ENCODE measurements around the gene HSD3B7.
"Not testable (repeated sequence)": the region's sequence is repeated elsewhere in the genome, so short reads cannot be mapped to it uniquely, and the experiment has no call there.

Gene HSD3B7

DNA sequence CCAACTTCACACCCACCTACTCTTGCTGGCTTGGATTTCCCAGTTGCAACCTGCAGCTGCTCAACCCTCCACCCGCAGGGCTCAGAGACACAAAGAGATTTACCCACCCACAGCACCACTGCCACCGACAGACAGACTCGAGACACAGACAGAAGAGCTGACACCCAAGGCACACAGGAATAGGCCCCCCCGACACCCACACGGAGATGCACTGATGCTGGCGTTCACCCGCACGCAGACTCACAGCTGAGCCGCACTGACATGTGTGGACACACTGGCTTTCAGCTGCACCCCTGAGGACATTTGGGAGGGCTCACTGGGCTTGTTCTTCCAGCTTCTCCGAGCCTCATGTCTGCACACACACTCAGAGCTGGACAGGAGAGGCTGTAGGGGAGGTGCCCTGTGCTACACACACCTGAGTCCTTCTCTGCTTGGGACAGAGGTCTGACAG lies 17.3 kb downstream of the HSD3B7 start:
- DNase-seq = no peak

DNA sequence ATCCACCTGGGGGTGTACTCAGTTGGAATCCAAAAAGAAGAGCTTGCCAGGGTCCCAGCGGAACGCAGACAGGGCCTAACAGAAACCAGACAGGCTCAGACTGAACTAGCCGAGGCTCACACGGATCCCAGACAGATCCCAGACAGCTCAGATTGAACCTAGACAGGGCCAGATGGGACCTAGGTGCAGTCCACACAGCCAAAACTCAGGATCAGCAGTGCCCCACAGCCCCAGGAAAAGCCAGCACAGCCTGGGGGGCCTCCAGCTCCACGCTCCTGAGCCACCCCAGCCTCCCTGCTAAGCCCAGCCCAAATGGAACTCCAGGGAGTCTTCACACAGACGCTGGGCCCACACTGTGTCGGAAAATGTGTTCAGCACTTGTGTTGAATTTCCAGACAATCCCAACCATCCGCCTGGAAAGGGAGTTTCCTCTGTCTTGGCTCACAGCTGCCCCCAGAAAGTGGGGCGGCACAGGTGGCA lies 17.9 kb downstream of the HSD3B7 start:
- DNase-seq = no peak

DNA sequence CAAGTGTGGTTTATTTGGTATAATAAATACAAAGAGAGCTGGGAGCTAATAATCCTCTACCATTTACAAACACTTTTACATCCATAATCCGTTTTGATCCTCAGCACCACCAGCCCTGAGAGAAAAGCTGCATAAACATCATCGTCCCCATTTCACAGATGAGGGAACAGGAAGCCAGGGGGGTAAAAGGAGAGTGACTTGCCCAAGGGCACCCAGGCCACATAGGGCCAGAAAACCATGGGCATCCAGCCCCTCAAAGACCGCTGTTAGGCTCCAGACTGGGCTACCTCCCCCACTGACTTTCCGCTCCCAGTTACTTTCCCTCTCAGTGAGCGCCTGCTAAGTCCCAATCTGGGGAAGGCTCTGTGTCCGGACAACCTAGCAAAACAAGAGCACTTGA lies 18.7 kb downstream of the HSD3B7 start:
- DNase-seq = no peak

DNA sequence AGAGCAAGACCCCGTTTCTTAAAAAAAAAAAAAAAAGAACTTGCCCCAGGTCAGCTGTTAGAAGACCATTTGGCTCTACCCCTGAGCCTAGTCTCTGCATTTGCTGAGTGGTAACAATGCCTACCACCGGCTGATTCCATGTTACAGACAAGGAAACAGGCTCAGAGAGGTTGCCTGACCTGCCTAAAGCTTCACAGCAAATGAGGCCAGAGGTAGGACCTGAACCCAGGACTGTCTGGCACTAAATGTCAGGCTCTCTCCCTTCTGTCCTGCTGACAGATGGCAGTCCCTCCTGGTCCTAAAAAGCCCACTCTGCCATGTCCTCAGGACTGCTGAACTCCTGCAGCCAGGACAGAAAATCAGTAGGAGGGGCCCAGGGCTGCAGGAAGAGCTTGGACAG lies 19.7 kb downstream of the HSD3B7 start:
- no peak for DNase-seq

DNA sequence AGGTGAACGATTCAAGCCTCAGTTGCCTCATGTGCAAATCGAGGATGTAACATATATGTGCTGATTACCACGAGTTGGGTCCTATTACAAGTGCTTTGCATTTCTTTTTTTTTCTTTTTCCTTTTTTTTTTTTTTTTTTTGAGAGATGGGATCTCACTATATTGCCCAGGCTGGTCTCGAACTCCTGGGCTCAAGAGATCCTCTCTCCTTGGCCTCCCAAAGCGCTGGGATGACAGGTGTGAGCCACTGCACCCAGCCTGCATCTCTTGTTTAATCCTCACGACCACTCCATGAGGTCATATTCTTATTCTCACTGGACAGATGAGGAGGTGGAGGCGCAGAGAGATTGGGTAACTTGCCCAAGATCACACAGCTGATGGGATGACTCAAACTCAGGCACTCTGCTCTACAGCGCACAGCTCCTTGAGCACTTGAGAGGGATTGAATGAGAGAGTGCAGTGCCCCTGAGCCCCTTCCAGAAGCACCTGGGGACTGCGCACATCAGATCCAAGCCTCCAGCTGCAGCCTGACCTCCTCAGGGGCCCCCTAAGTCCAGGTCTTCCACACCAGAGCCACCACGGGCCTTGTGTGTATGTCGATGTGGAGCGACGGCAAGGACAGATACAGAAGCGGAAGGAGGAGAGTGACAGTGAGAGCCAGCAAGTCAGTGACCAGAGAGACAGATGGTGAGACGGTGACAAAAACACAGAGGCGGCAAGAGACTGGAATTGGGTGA lies 20.5 kb downstream of the HSD3B7 start:
- no peak for DNase-seq

DNA sequence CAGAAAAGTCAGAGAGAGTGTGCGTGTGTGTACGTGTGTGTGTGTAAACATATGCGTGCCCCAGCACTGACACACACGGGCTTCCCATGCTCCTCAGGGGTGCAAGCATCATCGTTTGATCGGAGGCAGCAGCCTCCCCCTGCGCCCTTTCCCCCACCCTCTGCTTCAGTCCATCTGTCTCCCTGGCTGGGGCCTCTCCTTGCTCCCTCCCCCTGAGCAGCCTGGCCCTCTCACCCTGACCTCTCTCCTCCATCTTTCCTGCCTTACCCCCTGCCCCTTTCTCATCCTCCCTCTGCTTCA lies 21.0 kb downstream of the HSD3B7 start:
- DNase-seq = no peak

DNA sequence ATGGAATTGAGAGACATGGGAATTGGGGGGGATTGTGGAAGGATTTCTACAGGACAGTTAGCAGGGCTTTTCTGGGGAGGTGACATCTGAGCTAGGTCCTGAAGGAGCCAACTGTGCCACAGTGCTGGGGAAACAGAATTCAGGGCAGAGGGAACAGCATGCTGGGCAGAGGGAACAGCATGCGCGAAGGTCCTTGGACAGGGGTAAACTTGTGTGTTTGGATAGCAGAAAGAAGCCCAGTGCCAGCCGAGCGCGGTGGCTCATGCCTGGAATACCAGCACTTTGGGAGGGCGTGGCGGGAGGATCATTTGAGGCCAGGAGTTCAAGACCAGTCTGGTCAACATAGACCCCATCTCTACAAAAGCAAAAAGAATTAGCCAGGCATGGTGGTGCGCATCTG lies 21.6 kb downstream of the HSD3B7 start:
- no peak for DNase-seq

DNA sequence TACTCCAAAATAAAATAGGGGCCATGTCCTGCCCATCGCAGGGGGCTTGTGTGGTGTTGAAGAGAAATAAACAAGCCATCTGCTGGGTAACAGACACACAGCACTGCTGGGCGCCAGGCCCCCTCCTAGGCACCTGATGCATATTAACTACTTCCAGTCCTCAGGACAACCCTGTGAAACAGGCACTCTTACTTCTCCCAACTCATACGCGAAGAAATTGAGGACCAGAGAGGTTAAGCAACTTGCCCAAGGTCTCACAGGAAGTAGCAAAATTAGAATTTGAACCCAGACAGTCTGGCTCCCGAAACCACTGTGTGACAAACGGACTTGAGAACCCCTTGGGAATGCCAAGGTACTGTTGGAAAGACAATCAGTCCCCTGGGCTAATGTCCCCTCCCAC lies 22.7 kb downstream of the HSD3B7 start:
- no peak for DNase-seq

DNA sequence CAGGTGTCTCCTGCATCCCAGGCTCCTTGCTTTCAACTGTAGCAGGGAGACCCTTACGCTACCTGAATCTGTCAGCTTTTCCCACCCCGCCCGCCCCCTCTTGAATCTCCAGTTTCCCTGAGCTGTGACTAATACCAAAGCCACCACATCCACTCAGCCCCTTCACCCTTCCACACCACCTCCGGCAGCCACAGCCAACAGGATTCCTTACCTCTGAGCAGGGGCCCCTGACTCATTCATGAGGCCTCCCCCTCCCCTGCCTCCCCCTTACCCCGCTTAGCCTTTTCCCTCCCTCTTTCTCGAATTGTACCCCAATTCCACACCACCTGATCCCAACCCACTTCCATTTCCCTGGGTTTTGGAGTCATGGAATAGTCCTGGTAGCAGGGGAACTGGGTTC lies 23.1 kb downstream of the HSD3B7 start:
- DNase-seq = no peak

DNA sequence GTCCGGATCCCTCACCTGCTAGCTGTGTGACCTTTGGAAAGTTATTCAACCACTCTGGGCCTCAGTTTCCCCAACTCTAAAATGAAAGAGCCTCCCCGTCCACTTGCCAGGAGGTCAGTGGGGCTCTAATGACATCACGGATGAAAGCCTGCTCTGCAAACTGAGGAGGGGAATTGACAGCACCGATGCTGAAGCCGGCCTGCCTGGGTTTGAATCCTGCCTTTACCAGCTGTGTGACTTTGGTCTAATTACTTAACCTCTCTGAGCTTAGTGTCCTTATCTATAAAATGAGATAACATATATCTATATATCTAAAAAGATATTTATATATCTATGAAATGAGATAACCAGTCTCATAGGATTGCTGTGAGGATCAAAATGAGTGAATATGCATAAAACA lies 23.5 kb downstream of the HSD3B7 start:
- DNase-seq = no peak

DNA sequence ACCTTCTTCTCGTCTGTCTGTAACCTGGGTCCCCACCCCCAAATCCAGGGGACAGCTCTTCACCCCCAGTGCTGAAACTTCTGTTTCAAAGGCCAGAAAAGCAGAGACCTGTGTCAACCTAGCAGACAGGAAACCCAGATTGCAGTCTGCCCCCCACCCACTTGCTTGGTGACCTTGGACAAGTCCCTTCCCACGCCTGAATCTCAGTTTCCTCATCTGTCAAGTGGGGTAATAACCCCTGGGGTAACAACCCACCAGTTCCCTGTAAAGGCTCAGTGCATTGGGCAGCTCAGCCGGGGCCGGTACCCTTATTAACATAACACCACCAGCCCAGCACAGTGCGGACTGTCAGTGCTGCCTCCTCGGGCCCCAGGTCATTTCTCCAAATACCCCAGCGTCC lies 24.1 kb downstream of the HSD3B7 start:
- DNase-seq = no peak

DNA sequence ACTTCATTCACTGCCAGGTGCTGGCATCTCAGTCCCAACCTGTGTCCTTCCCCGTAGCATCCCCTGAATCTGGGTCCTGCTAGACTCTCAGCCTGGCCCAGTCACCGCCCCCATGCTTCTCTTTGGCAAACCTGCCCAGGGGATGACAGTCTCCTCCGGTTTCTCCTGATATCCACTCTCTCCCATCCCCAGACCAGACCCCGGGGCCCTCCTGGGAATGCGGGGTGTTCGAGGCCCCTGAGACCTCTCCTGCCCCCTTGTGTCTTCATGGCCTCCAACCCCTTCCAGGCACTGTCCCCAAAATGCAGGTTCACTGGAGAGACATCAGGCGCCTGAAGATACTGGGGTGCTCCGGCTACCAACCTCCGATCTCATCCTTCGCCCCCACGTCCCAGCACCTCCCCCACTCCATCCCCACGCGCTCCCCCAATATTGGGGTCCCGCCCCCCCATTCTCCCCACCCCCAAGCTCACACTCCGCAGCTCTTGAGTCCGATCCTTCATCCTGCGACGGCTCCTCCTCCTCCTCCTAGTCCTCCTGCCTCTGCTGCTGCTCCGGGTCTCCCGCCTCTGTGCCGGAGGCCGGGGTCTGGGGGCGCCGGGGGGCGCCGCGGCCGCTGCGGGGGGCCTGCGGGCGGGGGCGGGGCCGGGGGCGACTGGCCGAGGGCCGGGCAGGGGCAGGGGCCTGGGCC lies 25.0 kb downstream of the HSD3B7 start:
- no peak for DNase-seq

DNA sequence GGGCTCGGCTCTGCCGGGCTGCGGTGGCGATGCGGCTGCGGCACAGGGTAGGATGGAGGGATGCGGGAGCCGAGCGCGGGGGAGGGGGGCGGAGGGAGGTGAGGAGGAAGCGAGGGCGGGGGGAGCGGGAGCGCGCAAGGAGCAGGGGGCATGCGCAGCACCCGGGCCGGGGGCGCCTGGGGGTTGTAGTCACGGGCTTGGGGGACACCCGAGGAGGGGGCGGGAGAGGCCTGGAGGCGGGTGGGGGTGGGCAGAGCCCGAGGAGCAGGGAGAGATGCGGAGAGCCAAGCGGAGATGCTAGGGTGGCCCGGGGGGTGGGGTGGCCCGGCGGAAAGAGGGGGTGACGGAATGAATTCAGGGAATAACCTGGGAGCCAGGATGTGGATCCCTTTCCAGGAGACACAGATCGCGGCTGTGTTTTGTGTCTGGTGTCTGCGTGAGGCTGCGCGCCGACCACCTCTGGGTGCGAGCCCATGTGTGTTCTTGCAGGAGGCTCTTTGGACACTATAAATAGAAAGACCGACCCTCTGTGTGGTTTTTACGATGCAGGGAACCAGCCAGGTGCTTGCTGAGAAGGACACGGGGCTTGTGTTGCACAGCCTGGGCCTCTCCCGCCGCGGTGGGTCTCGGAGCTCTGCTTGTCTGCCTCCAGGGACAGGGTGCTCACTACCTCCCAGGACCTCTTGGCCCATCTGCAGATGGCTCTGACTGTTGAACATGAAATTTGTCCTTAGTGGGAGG lies 25.7 kb downstream of the HSD3B7 start, which contains the start of gene STX1B:
TSS of gene STX1B (minus strand) at position 54 of the 741 bp plus-strand sequence. CDS start 242 bp downstream, outside the sequence.
- DNase-seq = peak in 3 of 4 experiments; percentile 31 to 75 (median 41)

DNA sequence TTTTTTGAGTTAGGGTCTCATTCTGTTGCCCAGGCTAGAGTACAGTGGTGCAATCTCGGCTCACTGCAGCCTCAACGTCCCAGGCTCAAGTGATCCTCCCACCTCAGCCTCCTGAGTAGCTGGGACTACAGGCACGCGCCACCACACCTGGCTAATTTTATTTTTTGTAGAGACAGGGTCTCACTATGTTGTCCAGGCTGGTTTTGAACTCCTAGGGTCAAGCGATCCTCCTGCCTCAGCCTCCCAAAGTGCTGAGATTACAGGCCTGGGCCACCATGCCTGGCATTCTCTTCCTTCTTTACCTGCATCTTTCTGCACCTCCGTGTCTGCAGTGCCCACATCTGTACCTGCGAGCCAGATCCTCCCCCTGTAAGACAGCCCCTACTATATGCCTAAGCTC lies 26.8 kb downstream of the HSD3B7 start:
- not testable (repeated sequence) for DNase-seq

DNA sequence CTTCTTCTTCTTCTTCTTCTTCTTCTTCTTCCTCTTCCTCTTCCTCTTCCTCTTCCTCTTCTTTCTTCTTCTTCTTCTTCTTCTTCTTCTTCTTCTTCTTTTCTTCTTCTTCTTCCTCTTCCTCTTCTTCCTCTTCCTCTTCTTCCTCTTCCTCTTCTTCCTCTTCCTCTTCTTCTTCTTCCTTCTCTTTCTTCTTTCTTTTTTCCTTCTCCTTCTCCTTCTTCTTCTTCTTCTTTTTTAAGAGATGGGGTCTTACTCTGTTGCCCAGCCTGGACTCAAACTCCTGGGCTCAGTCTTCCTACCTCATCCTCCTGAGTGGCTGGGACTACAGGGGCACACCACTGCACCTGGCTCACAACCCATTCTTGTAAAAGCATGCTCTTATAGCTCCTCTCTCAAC lies 28.3 kb downstream of the HSD3B7 start:
- not testable (repeated sequence) for DNase-seq

DNA sequence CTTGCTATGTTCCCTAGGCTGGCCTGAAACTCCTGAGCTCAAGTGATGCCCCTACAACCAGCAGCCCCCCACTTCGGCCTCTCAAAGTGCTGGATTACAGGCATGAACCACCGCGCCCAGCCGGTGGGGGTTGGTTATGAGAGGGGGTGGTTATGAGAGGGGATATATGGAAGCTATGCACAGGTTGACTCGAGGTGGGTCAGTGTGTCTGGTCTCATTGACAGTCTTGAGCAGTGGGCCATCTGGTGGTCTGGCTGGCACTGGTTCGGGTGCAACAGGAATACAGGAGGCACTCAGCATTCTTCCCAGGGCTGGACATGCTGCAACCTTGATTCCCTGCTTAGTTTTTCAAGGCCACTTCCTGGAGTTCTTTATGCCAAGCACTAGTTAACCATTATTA lies 31.0 kb downstream of the HSD3B7 start:
- DNase-seq = no peak

DNA sequence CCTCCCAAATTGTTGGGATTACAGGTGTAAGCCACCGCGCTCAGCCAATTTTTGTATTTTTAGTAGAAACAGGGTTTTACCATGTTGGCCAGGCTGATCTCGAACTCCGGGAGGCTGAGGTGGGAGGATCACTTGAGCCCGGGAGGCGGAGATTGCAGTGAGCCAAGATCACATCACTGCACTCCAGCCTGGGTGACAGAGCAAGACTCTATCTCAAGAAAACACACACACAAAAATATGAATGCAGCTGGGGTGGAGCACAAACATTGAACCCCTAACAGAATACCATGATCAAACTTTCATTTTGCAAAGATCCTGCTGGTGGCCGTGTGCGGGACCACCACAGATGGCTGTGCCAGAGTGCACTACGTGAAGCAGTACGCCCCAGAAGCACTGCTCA lies 32.7 kb downstream of the HSD3B7 start:
- DNase-seq = not testable (repeated sequence)

DNA sequence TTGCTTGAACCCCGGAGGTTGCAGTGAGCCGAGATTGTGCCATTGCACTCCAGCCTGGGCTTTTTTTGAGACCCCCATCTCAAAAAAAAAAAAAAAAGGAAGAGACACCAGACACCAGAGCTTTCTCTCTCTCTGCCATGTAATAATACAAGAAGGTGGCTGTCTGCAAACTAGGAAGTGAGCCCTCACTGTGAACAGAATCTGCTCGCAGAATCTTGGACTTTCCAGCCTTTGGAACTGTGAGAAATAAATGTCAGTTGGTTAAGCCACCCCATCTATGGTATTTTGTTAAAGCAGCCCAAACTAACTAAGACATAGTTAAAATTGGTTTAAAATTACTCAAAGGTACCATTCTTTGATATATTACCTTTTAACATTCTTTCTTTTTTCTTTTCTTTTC lies 35.5 kb downstream of the HSD3B7 start:
- DNase-seq = no peak

DNA sequence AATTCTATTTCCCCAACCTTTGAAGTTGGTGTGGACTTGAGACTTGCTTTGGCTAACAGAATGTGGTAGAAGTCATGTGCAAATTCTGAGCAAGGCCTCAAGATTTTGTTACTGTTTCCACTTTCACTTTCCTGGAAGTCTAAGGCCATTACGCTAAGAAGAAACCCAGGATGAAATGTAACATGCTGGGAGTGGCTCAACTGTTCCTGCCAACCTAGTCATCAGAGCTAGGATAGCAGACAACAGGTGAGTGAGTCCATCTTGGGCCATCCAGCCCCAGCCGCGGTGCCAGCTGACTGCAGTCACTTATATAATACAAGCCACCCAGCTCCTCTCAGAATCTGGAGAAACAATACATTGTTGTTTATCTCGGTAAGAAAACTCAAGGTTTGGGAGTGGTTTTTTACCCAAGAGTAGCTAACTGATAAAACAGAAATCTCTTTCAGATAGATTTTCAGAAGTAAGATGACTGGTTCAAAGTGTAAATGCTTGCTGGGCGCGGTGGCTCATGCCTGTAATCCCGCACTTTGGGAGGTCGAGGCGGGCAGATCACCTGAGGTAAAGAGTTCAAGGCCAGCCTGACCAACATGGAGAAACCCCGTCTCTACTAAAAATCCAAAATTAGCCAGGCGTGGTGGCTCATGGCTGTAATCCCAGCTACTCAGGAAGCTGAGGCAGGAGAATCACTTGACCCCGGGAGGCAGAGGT lies 37.7 kb downstream of the HSD3B7 start:
- no peak for DNase-seq

DNA sequence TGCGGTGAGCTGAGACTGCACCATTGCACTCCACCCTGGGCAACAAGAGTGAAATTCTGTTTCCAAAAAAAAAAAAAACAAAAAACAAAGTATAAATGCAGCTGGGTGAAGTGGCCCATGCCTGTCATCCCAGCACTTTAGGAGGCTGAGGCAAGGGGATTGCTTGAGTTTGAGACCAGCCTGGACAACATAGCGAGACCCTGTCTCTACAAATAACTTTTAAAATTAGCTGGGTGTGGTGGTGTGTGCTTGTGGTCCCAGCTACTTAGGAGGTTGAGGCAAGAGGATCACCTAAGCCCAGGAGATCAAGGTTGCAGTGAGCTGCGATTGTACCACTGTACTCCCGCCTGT lies 38.2 kb downstream of the HSD3B7 start:
- DNase-seq = no peak

DNA sequence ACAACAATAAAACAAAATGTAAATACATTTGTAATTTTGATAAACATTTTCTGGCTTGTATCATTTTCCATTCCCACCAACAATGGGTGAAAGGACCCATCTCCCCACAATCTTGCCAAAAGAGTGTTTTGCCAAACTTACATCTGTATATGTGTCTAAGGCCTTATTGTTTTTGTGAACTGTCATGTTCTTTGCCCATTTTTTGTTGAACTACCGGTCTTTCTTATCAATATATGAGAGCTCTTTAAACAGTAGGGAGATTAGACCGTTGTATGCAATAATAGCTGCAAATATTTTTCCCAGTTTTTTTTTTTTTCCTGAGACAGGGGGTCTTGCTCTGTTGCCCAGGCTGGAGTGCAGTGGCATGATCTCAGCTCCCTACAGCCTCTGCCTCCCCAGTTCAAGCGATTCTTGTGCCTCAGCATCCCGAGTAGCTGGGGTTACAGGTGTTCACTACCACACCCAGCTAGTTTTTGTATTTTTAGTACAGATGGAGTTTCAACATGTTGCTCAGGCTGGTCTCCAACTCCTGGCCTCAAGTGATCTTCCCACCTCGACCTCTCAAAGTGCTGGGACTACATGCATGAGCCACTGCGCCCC lies 38.7 kb downstream of the HSD3B7 start:
- DNase-seq = no peak

DNA sequence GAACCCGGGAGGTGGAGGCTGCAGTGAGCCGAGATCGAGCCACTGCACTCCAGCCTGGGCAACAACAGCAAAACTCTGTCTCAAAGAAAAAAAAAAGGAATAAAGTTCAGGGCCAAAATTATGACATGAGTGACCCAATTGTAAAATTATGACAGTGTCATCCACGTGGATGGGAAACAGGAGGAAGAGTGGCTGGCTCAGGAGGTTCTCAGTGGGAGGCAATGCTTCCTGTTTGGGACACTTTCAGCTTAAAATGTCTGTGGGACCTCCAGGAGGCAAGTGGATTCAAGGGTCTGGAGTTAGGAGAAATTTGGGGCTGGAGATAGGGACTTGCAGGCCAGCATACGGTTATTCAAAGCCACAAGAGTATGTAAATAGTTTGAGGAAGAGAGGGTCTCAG lies 40.3 kb downstream of the HSD3B7 start:
- DNase-seq = no peak

DNA sequence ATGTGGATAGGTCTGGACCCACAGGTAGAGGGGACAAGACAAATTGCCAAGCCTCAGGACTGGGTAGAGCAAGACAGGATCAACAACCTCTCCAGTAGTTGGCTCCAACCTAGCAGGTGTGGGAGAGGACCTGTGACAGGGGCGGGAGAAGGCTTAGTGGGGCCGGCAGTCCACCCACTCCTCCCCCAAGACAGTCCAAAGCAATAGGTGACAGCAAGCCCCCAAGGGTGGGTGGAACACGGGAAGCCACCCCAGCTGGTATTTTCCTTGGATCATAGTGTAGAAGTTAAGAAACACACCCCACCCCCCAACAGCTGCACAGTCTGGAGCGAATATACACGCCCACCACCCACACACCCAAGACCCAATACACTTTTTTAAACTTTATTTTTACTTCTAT lies 44.3 kb downstream of the HSD3B7 start:
- no peak for DNase-seq

All from activated naive CD4-positive, alpha-beta T cell (primary cell).